ENCODE data around the gene GGN.
"Not testable (repeated sequence)": the region's sequence is repeated elsewhere in the genome, so short reads cannot be mapped to it uniquely, and the experiment has no call there.

Gene GGN

DNA sequence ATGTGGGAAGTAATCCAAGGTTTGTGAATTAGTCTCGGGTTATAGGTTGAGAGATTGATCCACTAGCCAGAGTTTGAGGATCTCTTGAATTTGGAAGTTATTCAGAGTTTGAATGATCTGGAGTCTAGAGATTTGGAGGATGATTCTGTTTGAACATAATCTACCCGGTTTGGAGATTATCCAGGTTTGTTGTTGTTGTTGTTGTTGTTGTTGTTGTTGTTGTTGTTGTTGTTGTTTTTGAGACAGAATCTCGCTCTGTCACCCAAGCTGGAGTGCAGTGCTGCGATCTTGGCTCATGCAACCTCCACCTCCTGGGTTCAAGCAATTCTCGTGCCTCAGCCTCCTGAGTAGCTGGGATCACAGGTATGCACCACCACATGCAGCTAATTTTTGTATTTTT, 24.1 kb upstream of the GGN start:
- not testable (repeated sequence) for DNase-seq (ENCODE audit: low read depth)

DNA sequence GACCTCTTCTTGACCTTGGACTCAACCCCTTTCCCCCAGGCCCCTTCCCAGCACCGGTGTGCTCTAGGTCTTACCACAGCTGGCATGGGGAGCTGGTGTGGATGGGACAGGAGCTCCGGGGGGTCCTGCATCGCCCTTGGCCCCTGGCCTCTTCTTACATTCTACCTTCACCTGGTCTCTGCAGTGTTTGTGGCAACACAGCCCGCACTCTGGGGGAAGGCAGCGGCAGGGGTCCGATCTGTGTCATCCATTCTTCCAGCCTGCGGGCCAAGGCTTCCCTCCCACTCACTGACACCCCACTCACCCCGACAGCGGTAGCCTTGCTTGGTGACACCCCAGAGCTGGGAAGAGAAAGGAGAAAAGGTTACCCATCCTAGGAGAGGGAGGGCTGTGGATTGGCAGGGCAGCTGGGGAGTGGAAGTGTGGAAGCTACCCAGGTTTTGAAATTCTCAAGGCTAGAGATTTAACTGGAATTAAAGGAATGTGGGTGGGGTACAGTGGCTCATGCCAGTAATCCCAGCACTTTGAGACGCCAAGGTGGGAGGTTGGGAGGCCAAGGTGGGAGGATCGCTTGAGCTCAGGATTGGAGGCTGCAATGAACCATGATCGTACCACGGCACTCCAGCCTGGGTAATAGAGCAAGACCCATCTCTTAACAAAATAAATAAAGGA, 23.3 kb upstream of the GGN start:
- DNase-seq (ENCODE audit: low read depth) = no peak

DNA sequence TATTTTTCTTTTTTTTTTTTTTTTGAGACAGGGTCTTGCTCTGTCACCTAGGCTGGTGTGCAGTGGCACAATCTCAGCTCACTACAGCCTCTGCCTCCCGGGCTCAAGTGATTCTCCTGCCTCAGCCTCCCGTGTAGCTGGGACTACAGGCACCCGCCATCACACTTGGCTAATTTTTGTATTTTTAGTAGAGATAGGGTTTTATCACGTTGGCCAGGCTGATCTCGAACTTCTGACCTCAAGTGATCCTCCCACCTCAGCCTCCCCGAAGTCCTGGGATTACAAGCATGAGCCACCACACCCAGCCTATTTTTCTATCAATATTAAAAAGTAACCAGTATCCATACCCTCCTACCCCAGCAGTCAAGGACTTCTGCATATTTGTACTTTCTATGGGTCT, 22.6 kb upstream of the GGN start:
- not testable (repeated sequence) for DNase-seq (ENCODE audit: low read depth)

DNA sequence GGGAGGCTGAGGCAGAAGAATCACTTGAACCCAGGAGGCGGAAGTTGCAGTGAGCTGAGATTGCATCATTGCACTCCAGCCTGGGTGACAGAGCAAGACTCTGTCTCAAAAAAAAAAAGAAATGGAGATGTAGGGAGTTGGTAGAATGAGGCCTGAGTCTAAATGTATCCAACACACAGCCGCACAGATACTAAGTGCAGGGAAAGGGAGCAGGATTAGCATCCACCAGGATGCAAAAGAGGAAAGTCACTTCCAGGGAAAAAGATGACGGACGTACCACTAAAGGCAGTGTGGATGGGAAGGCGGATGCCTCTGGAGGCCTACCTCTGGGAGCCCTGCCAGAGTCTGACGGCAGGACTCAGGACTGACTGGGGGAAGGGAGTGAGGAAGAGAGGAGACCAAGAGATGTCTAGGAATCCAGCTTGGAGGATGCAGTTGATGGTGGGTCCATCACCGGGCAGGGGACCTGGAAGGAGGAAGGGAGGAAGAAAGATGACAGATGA, 21.8 kb upstream of the GGN start:
- DNase-seq (ENCODE audit: low read depth) = no peak

DNA sequence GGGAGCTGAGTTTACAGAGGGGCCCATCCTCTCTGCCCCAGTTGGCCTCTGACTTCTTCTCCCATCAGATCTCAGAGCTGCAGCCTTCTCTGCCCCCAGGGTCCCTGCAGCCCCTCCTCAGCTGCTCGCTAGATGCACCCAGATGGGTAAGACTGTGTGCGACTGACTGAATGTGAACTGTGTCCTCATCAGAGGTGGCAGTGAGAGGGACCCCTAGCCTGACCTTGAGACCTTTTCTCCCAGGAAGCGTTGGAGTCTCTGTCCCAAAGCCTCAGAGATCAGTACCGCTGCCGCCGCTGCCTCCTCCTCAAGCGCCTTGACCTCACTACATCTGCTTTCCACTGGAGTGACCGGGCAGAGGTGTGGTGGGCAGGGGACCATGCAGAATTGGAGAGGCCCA, 17.4 kb upstream of the GGN start:
- no peak for DNase-seq (ENCODE audit: low read depth)

DNA sequence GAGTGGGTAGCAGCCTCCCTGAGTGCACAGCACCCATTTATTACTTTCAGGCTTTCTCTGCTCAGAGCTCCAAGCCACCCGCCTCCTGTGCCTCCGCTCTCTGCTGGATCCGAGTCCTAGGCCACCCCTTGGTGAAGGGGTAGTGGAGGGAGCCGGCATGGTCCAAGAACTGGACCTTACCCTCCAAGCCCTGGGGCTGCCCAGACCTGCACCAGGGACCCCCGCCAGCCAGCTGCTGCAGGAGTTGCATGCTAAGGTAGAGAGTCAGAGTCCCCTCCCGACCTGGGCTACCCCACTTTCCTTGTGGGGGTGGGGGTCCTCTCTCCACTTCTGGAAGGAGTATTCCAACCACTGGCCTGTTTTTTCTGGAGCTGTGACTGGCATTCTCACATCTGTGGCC, 17.0 kb upstream of the GGN start:
- no peak for DNase-seq (ENCODE audit: low read depth)

DNA sequence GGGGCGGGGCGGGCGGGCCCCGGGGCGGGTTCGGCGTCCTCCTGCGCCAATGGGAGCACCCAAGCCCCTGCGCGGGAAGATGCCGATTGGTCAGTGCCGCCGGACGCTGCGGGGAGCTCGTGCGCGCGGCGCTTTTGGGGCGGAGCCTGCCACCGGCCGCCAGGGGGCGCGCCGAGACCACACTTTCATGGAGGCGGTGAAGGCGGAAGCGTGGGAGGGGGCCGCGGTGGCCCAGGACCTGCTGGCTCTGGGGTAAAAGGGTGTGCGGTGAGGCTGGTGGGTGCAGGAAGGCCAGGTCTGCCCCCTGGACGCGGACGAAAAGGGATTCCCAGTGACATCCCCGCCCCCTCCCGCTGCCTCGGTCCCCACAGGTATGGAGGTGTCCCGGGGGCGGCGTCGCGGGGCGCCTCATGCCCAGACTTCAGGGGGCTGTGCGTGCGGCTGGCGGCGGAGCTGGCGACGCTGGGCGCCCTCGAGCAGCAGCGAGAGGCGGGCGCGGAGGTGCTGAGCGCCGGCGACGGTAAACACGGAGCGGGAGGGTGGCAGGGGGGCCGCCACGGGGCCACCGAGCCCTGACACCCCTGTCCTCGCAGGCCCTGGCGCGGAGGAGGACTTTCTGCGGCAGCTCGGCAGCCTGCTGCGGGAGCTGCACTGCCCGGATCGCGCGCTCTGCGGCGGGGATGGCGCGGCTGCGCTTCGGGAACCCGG, 15.3 kb upstream of the GGN start, which contains the start of gene FAM98C:
TSS of gene FAM98C (plus strand) at position 127 of the 708 bp plus-strand sequence. CDS start at position 188, 61 bp downstream.
- peak; percentile 98 for DNase-seq (ENCODE audit: low read depth)

DNA sequence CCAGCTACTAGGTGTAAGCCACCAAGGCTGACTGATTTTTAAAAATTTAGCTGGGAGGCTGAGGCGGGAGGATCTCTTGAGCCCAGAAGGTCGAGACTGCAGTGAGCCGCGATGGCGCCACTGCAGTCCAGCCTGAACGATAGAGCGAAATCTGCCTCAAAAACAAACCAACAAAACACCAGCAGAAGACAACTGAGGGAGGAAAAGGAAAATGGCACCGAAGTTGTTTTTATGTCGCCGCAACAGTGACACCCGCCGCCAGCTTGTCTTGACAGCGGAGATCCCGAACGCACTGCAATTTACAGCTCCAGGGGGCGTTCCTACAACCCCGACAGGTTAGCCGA, 14.8 kb upstream of the GGN start:
- no peak for DNase-seq (ENCODE audit: low read depth)

DNA sequence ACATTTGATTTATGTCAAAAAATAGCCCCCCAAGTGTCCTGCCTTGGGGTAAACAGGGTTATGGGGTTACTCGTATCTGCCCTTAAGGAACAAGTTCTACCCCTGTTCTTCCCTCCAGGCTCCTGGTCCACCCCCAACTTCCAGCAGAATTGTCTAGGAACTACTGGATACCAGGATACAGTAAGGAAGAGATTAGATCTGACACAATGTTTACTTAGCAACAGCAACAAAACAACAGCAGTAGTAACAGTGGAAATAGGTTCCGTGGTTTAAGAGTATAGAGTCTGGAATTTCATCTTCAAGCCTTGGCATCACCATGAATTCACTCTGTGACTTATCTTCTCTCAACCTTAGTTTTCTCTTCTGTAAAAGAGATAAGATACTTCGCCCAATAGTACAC, 13.3 kb upstream of the GGN start:
- no peak for DNase-seq (ENCODE audit: low read depth)

DNA sequence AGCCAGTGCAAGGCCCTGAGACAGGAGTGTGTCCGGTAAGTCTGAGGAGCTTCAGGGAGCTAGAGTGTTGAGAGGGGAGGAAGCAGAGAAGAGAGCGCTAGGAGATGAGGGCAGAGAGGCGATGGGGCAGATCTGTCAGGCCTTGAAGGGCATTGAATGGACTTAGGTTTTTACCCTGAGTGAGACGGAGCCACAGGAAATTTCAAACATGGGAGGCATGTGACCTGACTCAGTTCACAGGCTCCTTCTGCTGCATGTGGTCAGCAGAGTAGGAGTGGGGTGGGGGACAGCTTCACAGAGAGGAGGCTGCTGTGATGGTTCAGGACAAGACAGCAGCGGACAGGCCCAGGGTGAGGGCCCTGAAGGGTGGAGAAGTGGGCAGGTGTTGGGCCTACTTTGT, 12.5 kb upstream of the GGN start:
- no peak for DNase-seq (ENCODE audit: low read depth)

DNA sequence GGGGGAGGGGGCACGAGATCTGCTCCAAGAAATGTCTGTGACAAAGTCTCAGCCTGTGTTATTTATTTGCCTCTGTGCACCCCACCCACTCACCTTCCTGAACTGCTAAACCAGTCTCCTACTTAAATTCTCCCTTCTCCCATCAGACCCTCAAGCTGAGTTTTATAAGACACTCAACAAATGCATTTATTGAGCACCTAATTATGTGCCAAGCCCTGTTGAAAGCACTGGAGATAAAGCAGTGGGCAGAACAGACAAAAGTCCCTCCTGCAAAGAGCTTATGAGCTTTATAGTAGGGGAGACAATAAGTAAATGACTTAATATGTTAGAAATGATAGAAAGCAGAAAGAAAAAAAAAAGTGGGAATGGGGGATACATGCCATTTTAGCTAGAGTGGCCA, 11.7 kb upstream of the GGN start:
- no peak for DNase-seq (ENCODE audit: low read depth)

DNA sequence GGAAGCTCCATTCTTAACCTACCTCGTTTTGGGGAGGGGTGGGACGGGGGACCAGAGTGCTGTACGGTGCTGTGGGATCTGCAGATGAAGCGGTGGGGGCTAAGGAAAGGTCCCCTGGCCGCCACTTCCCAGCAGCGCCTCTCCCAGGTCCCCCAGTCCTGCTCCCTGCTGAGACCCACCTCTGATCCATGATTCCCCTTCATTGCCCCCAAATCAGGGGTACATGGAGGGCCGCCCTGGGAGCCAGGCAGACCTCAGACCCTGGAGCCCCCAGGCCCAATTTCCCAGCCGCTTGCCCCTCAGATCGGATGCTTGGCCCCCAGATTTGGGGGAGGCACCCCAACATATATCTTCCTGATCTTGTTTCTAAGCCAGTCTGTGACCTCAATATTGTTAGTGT, 11.2 kb upstream of the GGN start:
- DNase-seq (ENCODE audit: low read depth) = no peak

DNA sequence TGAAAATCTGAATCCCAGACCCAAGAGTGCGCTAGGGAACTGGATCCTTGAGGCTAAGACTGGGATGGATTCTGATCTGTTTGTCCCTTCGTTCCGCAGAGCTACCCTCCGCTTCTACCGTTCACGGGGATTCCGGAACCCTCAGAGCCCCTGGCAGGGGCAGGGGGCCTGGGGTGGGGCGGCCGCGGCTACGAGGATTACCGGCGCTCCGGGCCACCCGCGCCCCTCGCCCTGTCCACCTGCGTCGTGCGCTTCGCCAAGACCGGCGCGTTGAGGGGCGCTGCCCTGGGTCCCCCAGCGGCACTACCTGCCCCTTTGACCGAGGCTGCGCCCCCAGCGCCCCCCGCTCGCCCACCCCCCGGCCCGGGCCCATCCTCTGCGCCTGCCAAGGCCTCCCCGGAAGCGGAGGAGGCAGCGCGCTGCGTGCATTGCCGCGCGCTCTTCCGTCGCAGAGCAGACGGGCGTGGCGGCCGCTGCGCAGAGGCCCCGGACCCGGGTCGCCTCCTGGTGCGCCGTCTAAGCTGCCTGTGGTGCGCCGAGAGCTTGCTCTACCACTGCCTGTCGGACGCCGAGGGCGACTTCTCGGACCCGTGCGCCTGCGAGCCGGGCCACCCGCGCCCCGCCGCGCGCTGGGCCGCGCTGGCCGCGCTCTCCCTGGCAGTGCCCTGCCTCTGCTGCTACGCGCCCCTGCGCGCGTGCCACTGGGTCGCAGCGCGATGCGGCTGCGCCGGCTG, 7.7 kb upstream of the GGN start:
- peak; percentile 49 for DNase-seq (ENCODE audit: low read depth)

DNA sequence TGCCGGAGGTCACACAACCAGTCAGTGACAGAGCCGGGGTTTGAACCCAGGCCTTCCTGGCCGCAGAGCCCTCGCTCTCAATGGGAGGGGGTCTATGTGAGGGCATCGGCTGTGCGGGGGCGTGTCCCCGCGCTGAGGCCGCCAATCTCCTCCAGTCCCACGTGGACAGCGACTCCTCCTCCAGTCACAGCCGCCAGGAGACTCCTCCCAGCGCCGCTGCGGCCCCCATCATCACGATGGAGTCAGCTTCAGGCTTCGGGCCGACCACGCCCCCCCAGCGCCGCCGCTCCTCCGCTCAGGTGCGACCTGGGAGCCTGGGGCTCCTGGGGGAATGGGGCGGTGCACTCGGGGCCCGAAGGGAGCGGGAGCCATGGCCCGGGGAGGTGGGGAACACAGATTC, 6.7 kb upstream of the GGN start:
- peak; percentile 78 for DNase-seq (ENCODE audit: low read depth)

DNA sequence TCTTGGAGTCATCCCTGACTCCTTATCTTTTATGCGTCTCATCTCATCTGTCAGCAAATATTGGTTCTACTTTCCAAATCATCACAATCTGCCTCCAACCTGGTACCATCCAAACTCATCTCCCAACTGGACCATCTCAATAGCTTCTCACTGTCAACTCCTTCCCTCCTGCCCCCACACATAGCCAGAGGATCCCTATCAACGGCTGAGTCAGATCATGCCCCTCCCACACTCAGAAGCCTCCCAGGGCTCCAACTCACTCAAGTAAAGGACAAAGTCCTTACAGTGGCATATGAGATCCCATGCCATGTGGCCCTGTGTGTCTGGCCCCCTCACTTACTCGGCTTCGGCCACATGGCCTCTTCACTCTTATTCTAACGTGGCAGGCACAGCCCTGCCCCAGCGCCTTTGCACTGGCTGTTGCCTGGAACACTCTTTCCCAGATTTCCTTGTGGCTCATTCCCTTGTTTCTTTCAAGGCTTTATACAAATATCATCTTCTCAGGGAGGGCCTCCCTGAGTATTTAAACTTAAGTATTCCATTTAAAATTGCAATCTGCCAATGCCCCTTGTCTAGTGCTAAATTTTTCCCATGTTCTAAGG, 5.0 kb upstream of the GGN start:
- no peak for DNase-seq (ENCODE audit: low read depth)

DNA sequence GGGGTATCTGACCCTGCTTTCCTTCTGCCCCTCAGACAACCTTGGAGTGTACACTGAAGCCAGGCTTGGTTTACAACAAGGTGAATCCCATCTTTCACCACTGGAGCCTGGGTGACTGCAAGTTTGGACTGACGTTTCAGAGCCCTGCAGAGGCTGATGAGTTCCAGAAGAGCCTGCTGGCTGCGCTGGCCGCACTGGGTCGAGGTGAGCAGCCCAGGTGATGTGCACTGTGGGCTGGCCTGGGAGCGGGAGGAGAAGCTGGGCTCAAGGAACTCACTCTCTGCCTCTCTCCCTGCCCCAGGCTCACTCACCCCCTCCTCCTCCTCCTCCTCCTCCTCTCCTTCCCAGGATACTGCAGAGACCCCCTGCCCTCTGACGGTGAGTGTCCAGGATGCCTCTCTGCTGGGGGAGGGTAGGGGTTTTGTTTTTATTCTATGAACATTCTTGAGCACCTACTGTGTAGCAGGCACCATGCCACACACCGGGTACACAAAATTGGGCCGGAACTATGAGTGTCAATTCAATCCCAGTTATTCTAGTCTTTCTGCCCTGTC, 4.2 kb upstream of the GGN start:
- no peak for DNase-seq (ENCODE audit: low read depth)

DNA sequence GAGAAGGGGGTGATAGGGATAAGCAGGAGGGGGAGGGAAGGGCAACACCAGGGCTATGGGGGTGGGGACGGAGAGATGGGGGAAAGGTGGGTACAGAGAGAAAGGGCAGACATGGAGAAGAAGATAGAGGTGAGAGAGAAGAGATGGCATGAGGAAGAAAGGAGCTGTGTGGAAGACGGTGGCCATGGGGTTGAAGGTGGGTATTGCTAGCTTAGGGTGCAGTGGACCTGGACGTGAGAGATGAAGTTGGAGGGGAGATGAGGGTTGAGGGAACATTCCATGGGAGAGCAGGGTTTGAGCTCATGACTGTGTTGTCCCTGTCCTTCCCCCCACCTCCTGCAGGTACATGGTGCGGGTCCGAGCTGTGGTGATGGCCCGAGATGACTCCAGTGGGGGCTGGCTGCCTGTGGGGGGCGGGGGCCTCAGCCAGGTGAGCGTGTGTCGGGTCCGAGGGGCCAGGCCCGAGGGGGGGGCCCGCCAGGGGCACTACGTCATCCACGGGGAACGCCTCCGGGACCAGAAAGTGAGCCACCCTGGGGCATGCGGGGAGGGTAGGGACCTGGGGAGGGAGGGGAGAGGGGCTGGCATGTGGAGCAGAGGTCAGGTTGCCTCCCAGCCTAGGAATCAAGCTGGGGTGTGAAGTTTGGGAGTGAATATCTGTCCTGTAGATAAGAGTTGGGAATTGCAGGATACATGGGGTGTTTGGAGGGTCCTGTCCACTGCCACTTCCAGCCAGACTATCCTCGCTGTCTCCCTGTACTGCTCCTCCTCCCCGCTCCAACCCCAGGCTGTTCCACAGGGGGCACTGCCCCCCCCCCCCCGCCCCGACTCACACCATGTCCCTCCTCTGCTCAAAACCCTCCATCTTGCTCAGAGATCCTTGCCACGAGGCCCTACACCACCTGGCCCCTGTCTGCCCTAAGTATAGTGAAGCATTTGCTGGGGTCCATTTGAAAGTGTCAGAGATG, 2.4 kb upstream of the GGN start:
- no peak for DNase-seq (ENCODE audit: low read depth)

DNA sequence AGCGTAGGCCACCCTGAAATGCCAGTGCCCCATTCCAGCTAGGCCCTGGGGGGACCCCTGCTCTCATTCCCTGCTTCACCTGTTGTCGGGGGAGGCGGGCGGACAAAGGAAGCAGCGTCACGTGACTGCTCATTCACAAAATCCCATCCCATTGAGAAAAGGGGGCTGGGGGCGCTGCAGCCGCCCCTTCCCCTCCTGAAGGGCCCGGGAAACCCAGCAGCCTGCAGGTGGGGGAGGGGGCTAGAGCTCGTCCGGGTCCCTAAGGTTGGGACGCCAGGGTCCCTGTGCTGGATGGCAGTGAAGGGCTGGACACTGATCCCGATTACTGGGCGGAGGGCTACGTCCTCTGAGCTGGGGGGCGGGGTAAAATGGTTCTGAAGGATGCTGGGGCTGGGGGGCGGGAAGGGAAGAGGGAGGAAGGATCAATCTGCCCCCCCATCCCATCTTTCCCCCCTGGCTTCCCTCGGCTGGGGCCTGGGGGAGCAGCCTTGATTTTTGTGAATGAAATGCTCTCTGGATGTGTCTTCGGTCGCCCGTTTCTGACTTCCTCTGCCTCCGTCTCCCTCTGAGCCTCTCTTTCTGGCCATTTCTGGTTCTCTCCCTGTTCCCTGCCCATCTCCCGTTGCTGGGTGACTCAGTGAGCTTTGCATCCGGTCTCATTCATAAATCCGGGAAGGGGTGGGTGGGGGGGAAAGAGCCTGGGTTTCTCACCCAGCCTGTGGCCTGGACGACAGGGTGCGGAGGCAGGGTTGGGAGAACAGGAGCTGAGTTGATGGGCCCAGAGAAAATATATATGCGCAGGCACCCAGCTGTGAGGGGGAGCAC, 1.5 kb upstream of the GGN start:
- no peak for DNase-seq (ENCODE audit: low read depth)

DNA sequence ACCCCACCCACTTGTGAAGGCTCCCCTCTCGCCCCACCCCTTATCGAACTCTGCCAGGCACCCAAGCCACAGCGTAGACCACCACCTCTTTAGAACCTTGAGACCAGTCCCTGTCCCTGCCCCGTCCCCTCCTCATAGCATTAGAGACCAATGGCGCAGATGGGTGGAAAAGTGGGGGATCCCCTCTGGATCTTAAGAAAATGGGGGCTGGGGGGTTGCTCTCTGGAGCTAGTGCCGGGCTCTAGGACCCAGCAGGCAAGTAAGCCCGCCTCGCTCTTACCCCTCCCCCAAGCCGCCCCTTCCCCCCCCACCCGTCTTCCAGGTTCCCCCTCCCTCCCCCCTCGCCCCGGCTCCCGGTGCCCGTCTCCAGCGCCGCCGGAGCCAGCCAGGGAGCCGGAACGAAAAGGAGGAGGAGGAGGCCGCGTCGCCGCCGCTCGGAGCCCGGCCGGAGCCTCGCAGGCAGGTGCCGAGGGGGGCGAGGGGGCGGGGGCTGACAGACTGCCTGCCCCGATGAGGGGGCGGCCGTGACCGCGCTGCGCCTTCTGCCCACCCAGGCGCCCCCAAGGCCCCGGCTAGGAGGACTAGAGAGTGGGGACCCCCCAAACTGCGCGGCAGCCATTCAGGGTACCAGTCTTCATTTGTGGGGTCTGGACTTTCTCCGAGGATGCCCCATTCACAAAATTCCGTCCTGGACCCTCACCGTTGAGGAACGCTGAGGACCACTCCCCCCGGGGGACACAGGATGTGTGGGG, 691 bp upstream of the GGN start, which contains the start of gene SPRED3:
TSS of gene SPRED3 (plus strand) at position 349 of the 752 bp plus-strand sequence. CDS start 1,606 bp downstream, outside the sequence.
- no peak for DNase-seq (ENCODE audit: low read depth)

All from activated T-cell treated with anti-CD3 and anti-CD28 coated beads for 48 hours (primary cell).